ENCODE measurements around the gene ZNF716.

DNA sequence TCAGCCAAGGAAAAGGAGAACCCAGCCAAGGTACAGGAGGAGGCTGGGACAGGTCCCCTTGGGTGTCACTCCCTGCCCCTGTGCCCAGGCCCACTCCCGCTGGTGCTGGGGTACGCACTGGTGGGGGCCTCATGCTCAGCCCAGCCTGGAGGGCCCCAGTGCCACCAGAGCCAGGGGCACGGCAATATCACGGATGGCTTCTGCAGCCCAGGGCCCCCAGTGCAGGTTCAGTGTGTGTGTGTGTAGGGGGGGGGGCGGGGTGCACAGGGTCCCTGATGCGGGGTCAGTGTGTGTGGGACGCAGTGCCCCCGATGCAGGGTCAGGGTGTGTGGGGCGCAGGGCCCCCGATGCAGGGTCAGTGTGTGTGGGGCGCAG is 23.4 kb upstream of the ZNF716 start:
- TF ChIP-seq POLR2A (IDR thresholded peaks at IDR 0.05; ENCODE audit: low read depth) (no peak), CTCF (IDR thresholded peaks at IDR 0.05) (no peak)
